Ecto neural progenitor cell (in vitro differentiated cells): Measurements from ENCODE around the gene KIF3B.
"Not testable (repeated sequence)": the region's sequence is repeated elsewhere in the genome, so short reads cannot be mapped to it uniquely, and the experiment has no call there.

ENCODE experiments used
- DNase-seq: peaks from one replicate; pipeline ENCODE4 v3.0.0-alpha.2; 2018; ENCODE audit warnings: low spot score

The KIF3B gene

DNA sequence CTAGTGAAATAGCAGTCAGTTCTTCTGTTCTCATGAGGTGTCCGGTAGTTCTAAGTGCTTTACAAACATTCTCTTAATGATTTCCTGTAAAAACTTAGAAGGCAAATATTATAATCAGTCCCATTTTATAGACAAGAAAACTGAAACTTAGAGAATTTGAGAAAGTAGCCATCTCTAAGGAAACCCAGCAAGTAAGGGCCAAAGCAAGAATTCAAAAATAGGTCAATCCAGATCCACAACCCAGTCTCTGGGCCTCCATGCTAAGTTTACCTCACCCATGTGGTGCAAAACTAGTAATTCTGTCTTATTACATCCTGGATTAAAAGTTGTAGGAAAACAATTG, 53.1 kb downstream of the KIF3B start:
- no peak for DNase-seq

DNA sequence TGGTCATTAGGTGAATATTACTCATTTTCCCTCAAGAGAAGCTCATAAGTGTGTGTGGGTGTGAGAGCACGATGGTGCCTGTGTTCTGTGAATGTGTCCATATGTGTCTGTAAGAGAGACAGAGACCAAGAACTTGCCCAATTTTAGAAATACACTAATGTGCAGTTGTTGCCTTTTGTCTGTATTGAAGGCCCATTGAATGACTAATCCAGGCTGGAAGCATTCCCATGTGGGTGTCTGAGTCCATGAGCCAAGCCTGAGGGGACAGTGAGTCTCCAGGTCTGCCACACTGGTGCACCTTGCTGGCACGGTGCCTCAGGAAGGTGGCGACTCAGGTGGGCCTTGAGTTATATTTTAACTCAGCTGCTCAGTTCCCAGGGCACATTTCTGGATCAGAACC, 55.2 kb downstream of the KIF3B start:
- DNase-seq: no peak

GRCh38 chr20:32333181-32333987, 55.9 kb downstream of the KIF3B start:
- no peak for DNase-seq

- no peak for DNase-seq
Observed at GRCh38 chr20:32333988-32334885, 56.8 kb downstream of the KIF3B start.

DNA sequence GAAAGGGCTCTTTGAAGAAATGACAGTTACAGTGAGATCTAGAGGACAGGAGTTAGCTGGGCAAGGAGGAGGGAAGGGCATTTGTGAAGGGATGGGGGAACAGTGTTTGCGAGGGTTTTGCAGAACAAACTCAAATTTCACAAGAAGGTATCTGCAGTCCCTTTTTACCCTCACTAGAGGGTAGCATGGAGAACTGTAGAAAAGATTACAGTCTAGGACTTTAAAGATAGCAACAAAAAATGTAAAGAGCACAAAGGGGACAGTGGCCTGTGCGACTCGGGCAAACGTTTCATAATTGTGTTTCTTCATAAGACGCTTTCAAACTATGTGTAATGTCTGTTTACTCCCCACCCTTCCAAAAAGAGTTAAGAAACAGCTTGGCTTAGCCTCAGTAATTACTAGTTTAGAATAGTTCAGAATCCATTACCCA, 59.5 kb downstream of the KIF3B start:
- DNase-seq: no peak

GRCh38 chr20:32337937-32338661, 60.6 kb downstream of the KIF3B start:
- DNase-seq: no peak

GRCh38 chr20:32338665-32339064, 61.2 kb downstream of the KIF3B start:
- no peak for DNase-seq

- DNase-seq: no peak
Observed at GRCh38 chr20:32339116-32339515, 61.7 kb downstream of the KIF3B start.

DNA sequence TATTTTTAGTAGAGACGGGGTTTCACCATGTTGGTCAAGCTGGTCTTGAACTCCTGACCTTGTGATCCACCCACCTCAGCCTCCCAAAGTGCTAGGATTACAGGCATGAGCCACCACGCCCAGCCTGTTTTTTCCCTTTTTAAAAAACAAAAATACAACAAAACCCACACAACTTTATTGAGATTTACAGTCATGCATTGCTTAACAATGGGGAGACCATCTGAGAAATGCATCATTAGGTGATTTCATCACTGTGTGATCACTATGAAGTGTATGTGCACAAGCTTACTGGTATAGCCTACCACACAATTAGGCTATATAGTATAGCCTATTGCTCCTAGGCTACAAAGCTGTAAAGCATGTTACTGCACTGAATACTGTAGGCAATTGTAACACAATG, 63.6 kb downstream of the KIF3B start:
- DNase-seq: not testable (repeated sequence)

- DNase-seq: no peak
Observed at GRCh38 chr20:32343439-32343838, 66.0 kb downstream of the KIF3B start.

- peak; percentile 52 for DNase-seq
Observed at GRCh38 chr20:32344835-32345506, 67.5 kb downstream of the KIF3B start.

GRCh38 chr20:32348207-32348606, 70.8 kb downstream of the KIF3B start:
- no peak for DNase-seq

- no peak for DNase-seq
Observed at GRCh38 chr20:32350421-32350820, 73.0 kb downstream of the KIF3B start.

DNA sequence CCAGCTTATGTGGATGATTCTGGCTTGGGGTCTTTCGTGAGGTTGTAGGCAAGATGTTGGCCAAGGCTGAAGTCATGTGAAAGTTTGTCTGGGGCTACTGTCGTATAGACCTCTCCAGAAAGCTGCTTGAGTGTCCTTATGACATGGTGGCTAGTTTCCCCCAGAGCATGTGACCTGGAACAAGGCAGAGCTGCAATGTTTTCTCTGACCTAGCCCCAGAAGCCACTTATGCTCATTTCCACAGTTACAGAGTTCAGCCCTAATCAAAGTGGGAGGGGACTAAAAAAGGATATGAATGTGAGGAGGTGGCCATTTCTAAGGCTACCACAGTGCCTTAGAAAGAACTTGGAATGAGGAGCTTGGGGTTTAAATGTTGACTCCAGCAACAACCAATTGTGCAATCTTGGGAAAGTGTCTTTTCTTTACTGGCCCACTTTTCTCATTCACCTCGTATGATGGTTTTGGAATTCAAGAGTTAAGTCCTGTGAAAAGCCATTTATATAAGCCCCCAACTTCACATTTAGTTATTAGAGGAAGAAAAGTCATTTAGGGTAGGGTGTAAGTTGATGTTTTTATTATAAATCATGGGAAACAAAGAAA, 74.8 kb downstream of the KIF3B start:
- DNase-seq: no peak

GRCh38 chr20:32353848-32354496, 76.5 kb downstream of the KIF3B start:
- no peak for DNase-seq

- DNase-seq: no peak
Observed at GRCh38 chr20:32354592-32355416, 77.4 kb downstream of the KIF3B start.

DNA sequence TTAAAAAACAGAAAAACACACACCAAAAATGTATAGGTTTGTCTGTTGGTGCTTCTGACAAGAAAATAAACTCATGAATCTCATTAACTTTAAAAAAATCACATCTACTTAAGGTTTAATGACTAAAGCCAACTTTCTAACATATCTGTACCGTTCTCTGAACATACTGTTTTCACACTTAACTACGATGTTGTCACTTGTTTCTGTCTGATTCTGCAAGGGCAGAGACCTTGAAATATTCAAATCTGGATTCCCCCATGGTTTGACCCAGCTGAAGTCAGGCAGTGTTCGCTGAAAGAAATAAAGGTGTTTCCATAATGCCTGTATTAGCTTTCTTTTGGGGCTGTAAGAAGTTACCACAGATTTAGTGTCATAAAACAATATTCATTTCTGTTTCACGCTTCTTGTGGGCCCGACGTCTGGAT, 78.0 kb downstream of the KIF3B start:
- DNase-seq: no peak

DNA sequence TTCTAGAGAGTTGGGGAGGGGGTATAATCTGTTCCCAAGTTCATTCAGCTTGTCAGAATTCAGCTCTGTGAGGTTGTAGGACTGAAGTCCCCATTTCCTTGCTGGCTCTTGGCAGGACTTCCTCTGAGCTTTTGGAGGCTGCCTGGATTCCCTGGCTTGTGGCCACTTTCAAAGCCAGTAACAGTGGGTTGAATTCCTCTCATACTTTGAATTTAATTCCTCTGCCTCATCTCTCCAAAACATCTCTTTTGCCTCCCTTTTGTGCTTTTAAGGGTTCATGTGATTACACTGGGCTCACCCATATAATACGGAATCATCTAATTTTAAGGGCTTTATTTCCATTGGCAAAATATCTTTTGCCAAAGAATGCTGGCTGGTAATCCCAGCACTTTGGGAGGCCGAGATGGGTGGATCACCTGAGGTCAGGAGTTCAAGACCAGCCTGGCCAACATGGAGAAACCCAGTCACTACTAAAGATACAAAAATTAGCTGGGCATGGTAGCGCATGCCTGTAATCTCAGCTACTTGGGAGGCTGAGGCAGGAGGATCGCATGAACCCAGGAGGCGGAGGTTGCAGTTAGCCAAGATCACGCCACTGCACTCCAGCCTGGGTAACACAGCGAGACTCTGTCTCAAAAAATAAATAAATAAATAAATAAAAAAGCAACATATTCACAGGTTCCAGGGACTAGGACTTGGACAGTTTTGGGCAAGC, 78.6 kb downstream of the KIF3B start:
- not testable (repeated sequence) for DNase-seq

DNA sequence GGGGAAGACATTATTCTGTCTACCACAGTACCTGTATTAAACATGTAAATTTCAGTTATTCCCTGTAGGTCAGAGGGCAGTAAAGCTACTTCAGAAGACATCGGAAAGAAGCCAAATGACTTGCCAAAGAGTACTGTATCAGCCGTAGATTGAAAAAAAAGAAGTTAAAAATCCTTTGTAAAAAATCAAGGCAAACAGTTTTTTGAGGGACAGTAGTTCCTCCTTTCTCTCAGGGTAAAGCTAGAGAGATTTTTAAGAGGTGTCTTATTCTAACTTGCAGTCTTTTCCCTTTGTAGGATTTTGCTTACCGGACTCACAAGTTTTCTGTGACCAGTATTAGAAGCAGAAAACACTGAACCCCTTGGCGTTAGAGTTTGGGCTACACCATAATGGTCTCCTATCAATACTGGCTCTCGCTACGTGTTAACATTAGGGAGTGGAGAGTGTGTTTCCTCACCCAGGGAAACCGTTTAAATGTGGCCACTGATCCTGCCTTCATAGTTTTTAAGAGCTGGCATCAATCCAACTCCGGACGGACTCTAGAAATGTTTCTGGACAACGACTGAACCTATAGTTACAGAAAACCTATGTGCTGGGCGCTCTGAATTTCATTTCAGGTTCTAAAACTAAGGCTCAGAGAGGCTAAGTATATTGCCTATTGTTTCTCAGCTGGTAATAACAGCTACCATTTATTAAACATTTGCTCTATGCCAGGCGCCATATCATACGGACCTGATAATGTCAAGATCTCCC, 79.3 kb downstream of the KIF3B start:
- no peak for DNase-seq
